Natural killer cell (primary cell): Measurements from ENCODE around the gene CYTH1. TPM values are rescaled to one million over a fixed set of nuclear protein-coding genes. Genes with fewer than 3 reads are reported as not detected.
A peak's percentile ranks its signal among the peaks of the same experiment; 100 is the strongest.

Source experiments
- ATAC-seq, 3 donors: fragments of 150-1000 bp in 2 of 3; fragments of 200-7000 bp in 1 of 3; cut with Tn5 transposase; 1 replicate in 1 of 3; 2 replicates in 2 of 3; pipeline ENCODE4 v1.10.0; 2021; ENCODE audit warnings: mild to moderate bottlenecking in 2 of 3, moderate library complexity in 2 of 3
- DNase-seq, 2 donors: peaks; one replicate each; pipeline versions ENCODE4 v3.0.0 to v3.0.0-alpha.2; 2013 to 2021; ENCODE audit warnings: mixed read lengths in 1 of 2
- H3K27ac ChIP-seq: one replicate; pipeline ENCODE4 v1.5.1; 2013; ENCODE audit warnings: mild to moderate bottlenecking, low read length
- H3K27me3 ChIP-seq: one replicate; pipeline ENCODE4 v1.6.1; 2013; ENCODE audit warnings: low read length; ENCODE audit not compliant: control insufficient read depth, insufficient read depth
- H3K36me3 ChIP-seq: one replicate; pipeline ENCODE4 v1.6.1; 2013; ENCODE audit warnings: low read length; ENCODE audit not compliant: control insufficient read depth, insufficient read depth
- H3K4me1 ChIP-seq: one replicate; pipeline ENCODE4 v1.6.1; 2013; ENCODE audit warnings: low read length; ENCODE audit not compliant: control insufficient read depth, insufficient read depth
- H3K4me3 ChIP-seq: one replicate; pipeline ENCODE4 v1.5.1; 2013; ENCODE audit warnings: low read length
- H3K9me3 ChIP-seq: one replicate; pipeline ENCODE4 v1.6.1; 2013; ENCODE audit warnings: low read length; ENCODE audit not compliant: control insufficient read depth, insufficient read depth
- H3K27ac Mint-ChIP-seq, 2 donors: one replicate each; pipeline ENCODE4 v1.8.0; 2022; ENCODE audit warnings: mild to moderate bottlenecking in 2 of 2, mixed read lengths in 2 of 2, moderate library complexity in 1 of 2
- H3K27me3 Mint-ChIP-seq, 2 donors: one replicate each; pipeline ENCODE4 v1.8.0; 2022; ENCODE audit warnings: low read depth in 2 of 2, mixed read lengths in 2 of 2
- H3K36me3 Mint-ChIP-seq: one replicate; pipeline ENCODE4 v1.8.0; 2022; ENCODE audit warnings: mixed read lengths
- H3K4me1 Mint-ChIP-seq, 2 donors: one replicate each; pipeline ENCODE4 v1.8.0; 2022; ENCODE audit warnings: mixed read lengths in 2 of 2
- H3K4me3 Mint-ChIP-seq: one replicate; pipeline ENCODE4 v1.8.0; 2022; ENCODE audit warnings: mild to moderate bottlenecking, moderate library complexity, mixed read lengths
- H3K9me3 Mint-ChIP-seq, 2 donors: one replicate each; pipeline ENCODE4 v1.8.0; 2022; ENCODE audit warnings: mixed read lengths in 2 of 2
- WGBS: methylation state at CpG from one replicate; pipeline ENCODE4 v1.1.7; 2013; ENCODE audit warnings: missing lambda C conversion rate; ENCODE audit not compliant: insufficient coverage; 5-methylcytosine and 5-hydroxymethylcytosine counted together
- intact Hi-C: fragments of 100-400 bp; cut with micrococcal nuclease; formaldehyde crosslinking; loops from one replicate; pipeline ENCODE4 v1.14.2; 2022
- total RNA-seq, 4 donors: library from RNA; stranded (reverse); fragments of 120-200 nt in 1 of 4; gene quantifications; one replicate each; pipeline versions ENCODE4 v1.2.3 to v1.2.4, GENCODE V29; 2013 to 2022
- TF ChIP-seq, protein P1 (sequence below): fragments of 200-600 bp; IDR thresholded peaks from one replicate; pipeline ENCODE4 v1.8.0; 2022; ENCODE audit warnings: antibody characterized with exemption

CYTH1 gene
- total RNA-seq, 3 donors from 2014 or later (not counting 1 experiment from before 2014, with no cell fraction given): 437 to 514 (median 457) TPM

GRCh38 chr17:78645421-78646295 lies 136.4 kb downstream of the CYTH1 start:
- Mint-ChIP-seq H3K36me3 (no peaks in the 10 kb centered on the region), H3K9me3 (no peaks in the 10 kb centered on the region), H3K27ac (peak overlapping the region in 1 of 2 donors; percentile 47), H3K4me3 (peak overlapping the region; percentile 42), H3K4me1 (peaks cover 6 to 8% of the 10 kb centered on the region in 2 donors), H3K27me3 (peaks cover 12 to 14% of the 10 kb centered on the region in 2 donors)
- H3K27me3 ChIP-seq: no peaks in the 10 kb centered on the region
- peaks cover 5% of the 10 kb centered on the region for H3K9me3 ChIP-seq
- DNase-seq (peak in 1 of 2 donors; percentile 82), ATAC-seq (peak; percentile 60 to 73 (median 66))
- no peak overlapping the region for H3K27ac ChIP-seq
- no peak overlapping the region for H3K4me3 ChIP-seq
- H3K4me1 ChIP-seq: peaks cover 11% of the 10 kb centered on the region
- 68% methylated on average over 30 of the region's 30 CpGs for WGBS
- TF ChIP-seq, protein P1, sequence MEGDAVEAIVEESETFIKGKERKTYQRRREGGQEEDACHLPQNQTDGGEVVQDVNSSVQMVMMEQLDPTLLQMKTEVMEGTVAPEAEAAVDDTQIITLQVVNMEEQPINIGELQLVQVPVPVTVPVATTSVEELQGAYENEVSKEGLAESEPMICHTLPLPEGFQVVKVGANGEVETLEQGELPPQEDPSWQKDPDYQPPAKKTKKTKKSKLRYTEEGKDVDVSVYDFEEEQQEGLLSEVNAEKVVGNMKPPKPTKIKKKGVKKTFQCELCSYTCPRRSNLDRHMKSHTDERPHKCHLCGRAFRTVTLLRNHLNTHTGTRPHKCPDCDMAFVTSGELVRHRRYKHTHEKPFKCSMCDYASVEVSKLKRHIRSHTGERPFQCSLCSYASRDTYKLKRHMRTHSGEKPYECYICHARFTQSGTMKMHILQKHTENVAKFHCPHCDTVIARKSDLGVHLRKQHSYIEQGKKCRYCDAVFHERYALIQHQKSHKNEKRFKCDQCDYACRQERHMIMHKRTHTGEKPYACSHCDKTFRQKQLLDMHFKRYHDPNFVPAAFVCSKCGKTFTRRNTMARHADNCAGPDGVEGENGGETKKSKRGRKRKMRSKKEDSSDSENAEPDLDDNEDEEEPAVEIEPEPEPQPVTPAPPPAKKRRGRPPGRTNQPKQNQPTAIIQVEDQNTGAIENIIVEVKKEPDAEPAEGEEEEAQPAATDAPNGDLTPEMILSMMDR: no peak
- intact Hi-C loops: no loop called here
- H3K36me3 ChIP-seq: no peaks in the 10 kb centered on the region

DNA sequence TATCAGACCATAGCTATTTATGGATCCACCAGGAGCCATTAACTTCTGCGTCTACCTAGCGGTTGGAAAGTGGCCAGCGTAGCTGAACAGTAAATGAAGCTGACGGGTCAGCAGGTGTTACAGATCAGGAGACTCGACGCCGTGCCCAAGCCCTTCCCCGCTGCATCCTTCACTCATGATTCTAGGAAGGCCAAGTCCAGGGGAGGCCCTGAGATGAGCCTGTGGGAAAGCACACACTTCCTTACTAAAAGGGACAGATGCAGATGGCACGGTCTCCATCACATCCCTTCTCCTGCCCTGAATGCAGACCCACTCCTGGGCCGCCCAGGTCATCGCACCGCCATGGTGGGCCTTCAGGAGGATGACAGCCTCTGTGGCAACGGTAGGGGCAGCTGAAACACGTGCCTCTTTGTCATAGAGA lies 137.1 kb downstream of the CYTH1 start:
- peaks cover 6 to 8% of the 10 kb centered on the region in 2 donors for H3K4me1 Mint-ChIP-seq
- no peak overlapping the region for H3K27ac ChIP-seq
- H3K4me3 Mint-ChIP-seq: no peak overlapping the region
- TF ChIP-seq, protein P1: no peak
- no peaks in the 10 kb centered on the region for H3K36me3 ChIP-seq
- 95% methylated on average over 14 of the region's 14 CpGs for WGBS
- no peak overlapping the region for H3K4me3 ChIP-seq
- H3K9me3 Mint-ChIP-seq: no peaks in the 10 kb centered on the region
- DNase-seq (no peak), ATAC-seq (no peak)
- no peaks in the 10 kb centered on the region for H3K27me3 ChIP-seq
- no peaks in the 10 kb centered on the region for H3K36me3 Mint-ChIP-seq
- intact Hi-C loops: no loop called here
- H3K4me1 ChIP-seq: peaks cover 11% of the 10 kb centered on the region
- peaks cover 5% of the 10 kb centered on the region for H3K9me3 ChIP-seq
- no peak overlapping the region for H3K27ac Mint-ChIP-seq
- peaks cover 12 to 14% of the 10 kb centered on the region in 2 donors for H3K27me3 Mint-ChIP-seq

DNA sequence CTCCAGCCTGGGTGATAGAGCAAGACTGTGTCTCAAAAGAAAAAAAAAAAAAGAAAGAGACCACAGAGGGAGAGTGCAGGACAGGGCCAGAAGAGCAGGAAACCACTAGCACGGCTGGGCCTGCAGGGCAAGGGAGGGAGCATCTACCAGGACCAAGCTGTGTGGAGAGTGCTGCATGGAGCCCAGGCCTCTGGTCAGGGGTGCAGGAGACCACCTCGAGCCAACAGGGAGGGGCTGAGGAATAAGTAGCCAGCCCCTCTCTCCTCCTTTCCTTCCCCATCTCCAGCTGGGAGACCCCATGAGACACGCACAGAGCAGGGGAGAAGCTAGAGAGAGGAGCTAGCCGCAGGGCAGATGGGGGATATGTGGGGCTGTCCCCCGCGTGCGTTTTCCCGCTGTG lies 137.8 kb downstream of the CYTH1 start:
- no peaks in the 10 kb centered on the region for H3K36me3 Mint-ChIP-seq
- H3K9me3 Mint-ChIP-seq: no peaks in the 10 kb centered on the region
- DNase-seq (no peak), ATAC-seq (no peak)
- 63% methylated on average over 8 of the region's 8 CpGs for WGBS
- Histone ChIP-seq H3K4me1 (peaks cover 11% of the 10 kb centered on the region), H3K36me3 (no peaks in the 10 kb centered on the region), H3K27me3 (no peaks in the 10 kb centered on the region), H3K9me3 (peaks cover 5% of the 10 kb centered on the region), H3K27ac (no peak overlapping the region), H3K4me3 (no peak overlapping the region)
- no peak overlapping the region for H3K4me3 Mint-ChIP-seq
- TF ChIP-seq, protein P1: no peak
- intact Hi-C loops: no loop called here
- peaks cover 6 to 8% of the 10 kb centered on the region in 2 donors for H3K4me1 Mint-ChIP-seq
- H3K27ac Mint-ChIP-seq: no peak overlapping the region
- H3K27me3 Mint-ChIP-seq: peaks cover 12% of the 10 kb centered on the region in 2 donors
